GM21528 (cell line): Measurements from ENCODE around the gene UQCR10.

Source experiments
- ATAC-seq: cut with Tn5 transposase; IDR thresholded peaks from one replicate; pipeline ENCODE4 v1.9.1; 2021; ENCODE audit warnings: mild to moderate bottlenecking, moderate library complexity; ENCODE audit not compliant: unreplicated experiment, low FRiP score

The UQCR10 gene

GRCh38 chr22:29767171-29768051, at the start of gene UQCR10:
TSS of gene UQCR10 (plus strand) at chr22:29767369. CDS start at chr22:29767399, 30 bp downstream.
- peak; percentile 69 for ATAC-seq

GRCh38 chr22:29717789-29718188, 49.4 kb upstream of the UQCR10 start:
- no peak for ATAC-seq

DNA sequence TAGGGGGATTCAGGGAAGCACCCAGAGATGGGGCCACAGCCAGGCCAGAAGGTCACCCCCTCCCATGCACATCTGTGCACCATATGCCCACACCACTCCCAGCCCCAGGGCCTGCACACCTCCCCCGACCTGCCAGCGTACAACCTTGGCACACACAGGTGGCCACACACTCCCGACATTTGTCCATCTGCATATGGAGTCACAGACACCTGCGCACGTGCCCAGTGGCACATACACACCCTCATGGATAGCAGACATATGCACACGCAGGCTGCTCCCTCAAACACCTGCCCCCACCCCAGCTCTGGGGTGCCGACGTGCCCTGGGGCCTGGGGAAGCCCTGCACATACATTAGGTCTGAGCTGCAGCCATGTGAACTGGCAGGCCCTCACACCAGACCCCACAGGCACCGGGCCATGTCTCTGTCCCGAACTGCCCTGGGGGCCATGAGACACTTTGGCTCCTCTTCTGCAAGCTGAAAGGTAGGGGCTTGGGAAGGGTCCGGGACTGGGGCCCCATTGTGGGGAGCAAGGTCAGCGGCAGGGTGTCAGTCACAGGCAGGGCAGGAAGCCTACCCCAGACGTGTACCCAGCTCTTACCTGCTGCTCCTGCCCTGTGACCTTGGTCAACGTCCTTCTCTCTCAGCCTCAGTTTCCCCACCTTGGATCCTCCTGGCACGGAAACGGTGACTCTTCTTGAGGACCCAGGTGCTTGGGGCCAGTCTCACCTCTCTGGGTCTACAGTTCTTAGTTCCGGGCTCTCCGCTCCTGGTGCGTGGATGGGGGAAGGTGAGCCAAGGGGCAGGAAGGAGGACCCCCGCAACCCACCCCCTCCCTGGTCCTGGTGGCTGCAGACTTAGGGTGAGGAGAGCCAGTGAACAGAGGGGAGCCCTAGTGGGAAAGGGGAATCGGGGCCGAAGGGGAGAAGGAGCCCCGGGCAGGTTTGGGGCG, 47.9 kb upstream of the UQCR10 start:
- ATAC-seq, result no peak

DNA sequence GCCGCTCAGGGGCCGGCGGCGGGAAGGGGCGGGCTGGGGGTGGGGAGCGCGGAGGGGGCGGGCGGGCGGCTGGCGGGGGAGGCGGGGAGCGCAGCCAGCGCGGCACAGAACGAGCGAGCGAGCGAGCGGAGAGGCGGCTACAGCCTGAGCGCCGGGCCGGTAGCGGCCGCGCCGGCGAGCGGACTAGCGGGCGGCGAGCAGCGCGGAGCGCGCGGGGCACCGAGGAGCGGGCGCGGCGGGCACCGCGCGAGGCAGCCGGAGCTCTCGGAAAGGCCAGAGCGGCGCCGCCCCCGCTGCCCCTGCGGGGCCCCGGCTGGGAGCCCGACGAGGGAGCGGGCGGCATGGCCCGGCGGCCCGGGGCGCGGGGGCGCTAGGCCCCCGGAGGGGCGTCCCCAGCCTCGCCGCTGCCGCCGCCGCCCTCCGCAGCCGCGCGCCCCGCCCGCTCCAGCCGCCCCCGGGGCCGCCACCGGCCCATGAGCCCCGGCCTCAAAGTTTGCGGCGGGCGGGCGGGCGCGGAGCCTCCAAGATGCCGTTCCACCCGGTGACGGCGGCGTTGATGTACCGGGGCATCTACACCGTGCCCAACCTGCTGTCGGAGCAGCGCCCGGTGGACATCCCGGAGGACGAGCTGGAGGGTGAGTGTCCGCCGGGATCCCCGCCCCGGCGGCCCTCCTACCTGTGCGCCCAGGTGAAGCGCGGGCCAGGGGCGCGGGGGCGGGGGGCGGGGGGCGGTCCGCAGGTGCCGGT, 47.1 kb upstream of the UQCR10 start, which contains the start of gene CABP7:
TSS of gene CABP7 (plus strand) at position 105 of the 747 bp plus-strand sequence. CDS start at position 527, 422 bp downstream.
- ATAC-seq, result no peak

GRCh38 chr22:29720811-29721323, 46.3 kb upstream of the UQCR10 start:
- no peak for ATAC-seq

- ATAC-seq, result no peak
These were observed 45.0 kb upstream of the UQCR10 start for GRCh38 chr22:29722151-29722550.

GRCh38 chr22:29722587-29722986, 44.6 kb upstream of the UQCR10 start:
- no peak for ATAC-seq

DNA sequence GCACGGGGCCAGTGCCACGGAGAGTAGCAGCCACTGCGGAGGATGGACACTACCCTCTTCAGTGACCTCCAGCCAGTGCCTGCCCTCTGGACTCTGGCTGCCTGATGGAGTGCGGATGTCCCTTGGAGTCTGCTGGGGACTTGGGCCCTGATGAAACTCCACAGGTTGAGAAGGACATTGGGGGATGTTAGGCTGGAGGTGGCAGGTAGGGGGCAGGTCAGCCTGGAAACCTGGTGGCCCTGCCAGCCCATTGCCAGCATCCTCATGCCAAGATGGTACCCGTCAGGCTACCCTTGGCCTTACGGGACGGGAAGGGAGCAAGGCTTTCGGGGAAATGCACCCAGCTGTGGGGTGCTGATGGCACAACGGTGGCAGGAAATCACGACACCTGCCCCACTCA, 43.4 kb upstream of the UQCR10 start:
- ATAC-seq, result no peak

GRCh38 chr22:29724843-29725242, 42.3 kb upstream of the UQCR10 start:
- no peak for ATAC-seq

GRCh38 chr22:29726106-29726505, 41.1 kb upstream of the UQCR10 start:
- ATAC-seq, result no peak

DNA sequence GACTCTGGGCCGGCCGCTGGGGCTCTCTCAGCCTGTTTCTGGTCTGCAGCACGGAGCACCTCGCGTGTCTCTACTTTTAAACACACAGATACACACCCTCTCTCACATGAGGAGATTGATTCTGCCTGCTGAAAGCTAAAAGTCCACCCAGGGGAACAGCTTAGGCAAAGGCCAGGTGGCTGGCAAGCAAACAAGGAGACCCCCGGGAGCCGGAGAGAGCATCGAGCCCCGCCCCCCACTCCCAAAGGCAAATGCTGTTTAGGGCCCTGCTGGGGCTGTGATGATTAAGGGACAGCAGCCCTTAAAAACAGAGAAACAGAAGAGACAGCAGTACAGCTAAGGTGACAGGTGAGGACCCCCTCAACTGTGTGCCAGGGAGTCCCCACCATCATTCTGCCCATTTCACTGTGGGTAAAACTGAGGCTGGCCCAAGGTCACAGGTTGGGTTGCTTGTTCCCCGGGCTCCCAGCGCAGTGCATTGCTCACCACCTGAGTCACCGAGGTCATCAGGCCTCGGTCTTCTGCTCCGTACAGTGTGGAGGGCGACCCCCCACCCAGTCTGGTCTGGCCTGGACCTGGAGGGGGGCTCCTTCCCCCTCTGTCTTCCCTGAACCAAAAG, 40.5 kb upstream of the UQCR10 start:
- ATAC-seq, result no peak

GRCh38 chr22:29727131-29727523, 40.0 kb upstream of the UQCR10 start:
- no peak for ATAC-seq

- no peak for ATAC-seq
These were observed 38.0 kb upstream of the UQCR10 start for GRCh38 chr22:29729161-29729560.

GRCh38 chr22:29731058-29731850, 35.9 kb upstream of the UQCR10 start:
- ATAC-seq, result no peak

DNA sequence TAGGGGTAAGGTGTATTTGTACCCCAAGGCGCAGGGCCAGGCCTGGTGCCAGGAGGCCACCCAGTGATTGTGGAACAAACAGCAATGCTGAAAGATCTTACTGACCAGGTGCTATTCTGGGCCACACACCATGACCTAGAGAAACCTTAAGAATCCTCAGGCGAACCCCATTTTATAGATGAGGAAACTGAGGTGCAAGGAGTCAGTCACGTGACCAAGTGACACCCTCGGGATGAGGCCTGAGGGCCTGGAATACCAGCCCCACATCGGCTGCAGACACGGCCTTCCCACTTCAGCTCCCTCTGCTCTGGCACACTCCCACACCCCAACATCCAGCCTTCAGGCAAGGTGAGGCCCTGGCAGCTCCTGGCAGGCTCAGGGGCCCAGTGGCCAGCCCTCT, 34.3 kb upstream of the UQCR10 start:
- no peak for ATAC-seq

DNA sequence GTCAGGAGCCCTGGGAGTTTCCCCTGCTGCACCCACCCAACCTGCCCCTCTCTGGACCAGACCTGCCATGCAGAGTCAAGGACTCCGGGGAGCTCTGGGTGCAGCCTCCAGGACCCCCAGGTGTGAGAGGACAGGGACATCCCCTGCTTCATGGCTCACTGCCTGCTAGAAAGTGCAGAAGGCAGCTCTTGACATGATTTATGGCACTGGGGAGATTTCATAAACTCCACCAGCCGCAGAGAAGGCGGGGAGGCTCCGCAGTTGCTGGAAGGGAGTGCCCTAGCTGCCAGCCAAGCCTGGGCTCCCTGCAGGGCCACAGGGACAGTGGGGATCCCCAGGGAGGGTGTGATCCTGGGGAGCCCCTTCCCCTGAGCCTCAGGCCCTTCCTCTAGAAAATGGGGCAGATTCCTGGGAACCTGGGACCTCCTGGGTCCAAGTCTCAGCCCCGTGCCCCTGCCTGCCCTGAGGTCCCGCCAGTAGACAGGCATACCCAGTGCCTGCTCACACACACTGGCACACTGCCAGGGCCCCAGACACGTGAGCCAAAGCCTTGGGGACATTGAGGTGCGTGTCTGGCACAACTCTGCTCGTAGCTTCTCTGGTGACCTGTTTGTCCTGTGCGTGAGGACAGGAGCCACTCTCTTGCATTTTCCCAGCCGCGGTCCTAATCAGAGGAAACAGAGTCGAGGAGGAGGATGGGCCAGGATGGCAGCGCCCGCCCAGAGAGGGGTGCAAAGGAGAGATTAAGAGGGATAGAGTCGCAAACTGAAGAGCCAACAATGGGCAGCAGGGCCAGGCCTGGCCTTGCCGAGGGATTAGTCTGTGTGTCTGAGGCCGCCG, 33.6 kb upstream of the UQCR10 start:
- ATAC-seq, result no peak

DNA sequence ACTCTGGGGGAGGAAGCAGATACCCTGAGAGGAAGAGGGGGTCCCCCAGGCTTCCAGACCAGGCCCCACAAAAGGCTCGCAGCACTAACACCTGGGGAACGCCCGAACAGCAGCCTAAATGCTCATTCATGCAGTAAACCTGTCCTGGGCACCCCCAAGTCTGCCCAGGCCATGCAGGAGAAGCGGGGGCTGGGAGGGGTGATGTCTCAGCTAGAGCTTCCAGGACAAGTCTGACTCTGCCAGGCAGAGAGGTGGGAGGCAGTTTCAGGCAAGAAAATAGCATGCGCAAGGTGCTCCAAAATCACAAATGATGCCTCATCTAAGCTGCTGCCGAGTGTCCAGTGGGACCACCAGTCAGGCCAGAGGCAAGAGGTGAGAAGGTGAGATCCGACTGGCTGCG, 32.8 kb upstream of the UQCR10 start:
- no peak for ATAC-seq

- ATAC-seq, result no peak
These were observed 32.3 kb upstream of the UQCR10 start for GRCh38 chr22:29734838-29735237.
